Trophoblast cell (in vitro differentiated cells and primary cell): ENCODE data around the gene SMPX.
A peak's percentile ranks its signal among the peaks of the same experiment; 100 is the strongest.

Source experiments
- DNase-seq, 2 donors: peaks; one replicate each; pipeline ENCODE4 v3.0.0-alpha.2; 2016
- H2AFZ ChIP-seq: 2 replicates; pipeline ENCODE4 v1.6.1; 2013; ENCODE audit warnings: low read length, moderate library complexity, mild to moderate bottlenecking; ENCODE audit not compliant: insufficient read depth, poor library complexity
- H2AK5ac ChIP-seq: 2 replicates; pipeline ENCODE4 v1.6.1; 2013; ENCODE audit warnings: mild to moderate bottlenecking, low read length
- H2BK120ac ChIP-seq: 2 replicates; pipeline ENCODE4 v1.6.1; 2013; ENCODE audit warnings: low read length, mild to moderate bottlenecking, moderate library complexity; ENCODE audit not compliant: insufficient read depth, poor library complexity
- H2BK12ac ChIP-seq: 2 replicates; pipeline ENCODE4 v1.6.1; 2013; ENCODE audit warnings: mild to moderate bottlenecking, low read length, moderate library complexity
- H2BK5ac ChIP-seq: 2 replicates; pipeline ENCODE4 v1.6.1; 2013; ENCODE audit warnings: low read length, low read depth, moderate library complexity, mild to moderate bottlenecking; ENCODE audit not compliant: poor library complexity
- H3K14ac ChIP-seq: 2 replicates; pipeline ENCODE4 v1.6.1; 2013; ENCODE audit warnings: mild to moderate bottlenecking, low read length
- H3K18ac ChIP-seq: 2 replicates; pipeline ENCODE4 v1.6.1; 2013; ENCODE audit warnings: mild to moderate bottlenecking, low read length
- H3K23ac ChIP-seq: 2 replicates; pipeline ENCODE4 v1.6.1; 2013; ENCODE audit warnings: low read length
- H3K27ac ChIP-seq: 2 replicates; pipeline ENCODE4 v1.5.1; 2013; ENCODE audit warnings: low read depth, mild to moderate bottlenecking, inconsistent platforms, low read length, moderate library complexity
- H3K27me3 ChIP-seq: 2 replicates; pipeline ENCODE4 v1.6.1; 2013; ENCODE audit warnings: inconsistent platforms, mild to moderate bottlenecking, low read length, moderate library complexity; ENCODE audit not compliant: insufficient read depth
- H3K36me3 ChIP-seq, 2 experiments: 1 replicate in 1 of 2; 2 replicates in 1 of 2; pipeline ENCODE4 v1.6.1; 2013; ENCODE audit warnings: low read length in 2 of 2, mild to moderate bottlenecking in 2 of 2, moderate library complexity in 1 of 2; ENCODE audit not compliant: insufficient read depth in 2 of 2, control insufficient read depth in 1 of 2
- H3K4ac ChIP-seq: 2 replicates; pipeline ENCODE4 v1.6.1; 2013; ENCODE audit warnings: low read depth, mild to moderate bottlenecking, low read length, moderate library complexity
- H3K4me1 ChIP-seq, 2 experiments: 1 replicate in 1 of 2; 2 replicates in 1 of 2; pipeline ENCODE4 v1.6.1; 2013; ENCODE audit warnings: low read length in 2 of 2, mild to moderate bottlenecking in 2 of 2, moderate library complexity in 1 of 2; ENCODE audit not compliant: insufficient read depth in 2 of 2, control insufficient read depth in 1 of 2
- H3K4me2 ChIP-seq: 2 replicates; pipeline ENCODE4 v1.6.1; 2013; ENCODE audit warnings: inconsistent platforms, mild to moderate bottlenecking, low read length, moderate library complexity
- H3K4me3 ChIP-seq: 2 replicates; pipeline ENCODE4 v1.5.1; 2013; ENCODE audit warnings: mild to moderate bottlenecking, low read depth, low read length, inconsistent platforms
- H3K79me1 ChIP-seq: one replicate; pipeline ENCODE4 v1.6.1; 2013; ENCODE audit warnings: low read length
- H3K79me2 ChIP-seq: 2 replicates; pipeline ENCODE4 v1.6.1; 2013; ENCODE audit warnings: low read length, mild to moderate bottlenecking; ENCODE audit not compliant: control insufficient read depth, insufficient read depth, poor library complexity
- H3K9ac ChIP-seq: 2 replicates; pipeline ENCODE4 v1.6.1; 2013; ENCODE audit warnings: mild to moderate bottlenecking, low read length
- H3K9me3 ChIP-seq: 2 replicates; pipeline ENCODE4 v1.6.1; 2013; ENCODE audit warnings: low read depth, mild to moderate bottlenecking, control low read depth, inconsistent platforms, low read length; ENCODE audit not compliant: insufficient read depth
- H4K12ac ChIP-seq: 2 replicates; pipeline ENCODE4 v1.6.1; 2013; ENCODE audit warnings: low read depth, mild to moderate bottlenecking, low read length, moderate library complexity
- H4K8ac ChIP-seq: 2 replicates; pipeline ENCODE4 v1.6.1; 2013; ENCODE audit warnings: low read depth, mild to moderate bottlenecking, low read length, moderate library complexity
- H4K91ac ChIP-seq: one replicate; pipeline ENCODE4 v1.6.1; 2013; ENCODE audit warnings: low read depth, mild to moderate bottlenecking, low read length, moderate library complexity
- WGBS: extraction: QIAGEN DNeasy Blood & Tissue Kit; methylation state at CpG from one replicate; pipeline ENCODE4 v1.1.7; 2013; ENCODE audit warnings: missing lambda C conversion rate; ENCODE audit not compliant: insufficient read length, insufficient coverage; ENCODE audit errors: extremely low coverage; 5-methylcytosine and 5-hydroxymethylcytosine counted together

The SMPX gene

DNA sequence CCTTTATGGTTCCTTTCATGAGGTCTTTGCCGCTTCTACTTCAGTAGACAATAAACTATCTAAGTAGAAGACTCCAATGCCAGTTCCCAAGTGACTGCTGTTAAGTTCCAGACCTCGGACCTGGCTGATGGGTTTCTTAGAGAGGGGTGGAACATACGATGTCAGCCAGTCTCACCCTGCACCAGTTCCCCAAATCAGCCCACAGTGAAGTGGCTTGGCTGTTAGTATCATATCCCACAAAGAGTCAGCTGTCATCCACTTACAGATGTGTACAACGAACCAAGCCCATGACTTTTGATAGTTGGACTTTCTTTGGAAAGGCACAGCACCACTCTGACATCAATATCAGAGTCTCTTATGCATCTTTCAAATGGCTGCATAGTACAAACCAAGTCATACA lies 91.7 kb downstream of the SMPX start:
- Histone ChIP-seq H2BK12ac (no peak overlapping the region), H3K36me3 (no peaks in the 10 kb centered on the region), H4K8ac (no peak overlapping the region), H3K4me3 (no peak overlapping the region), H4K91ac (no peak overlapping the region), H2AFZ (no peak overlapping the region), H3K14ac (no peak overlapping the region), H3K18ac (no peak overlapping the region), H3K27me3 (no peaks in the 10 kb centered on the region), H3K23ac (no peak overlapping the region), H4K12ac (no peak overlapping the region), H3K79me1 (no peaks in the 10 kb centered on the region), H3K27ac (no peak overlapping the region), H3K79me2 (no peaks in the 10 kb centered on the region), H3K4me1 (no peaks in the 10 kb centered on the region), H3K9me3 (no peaks in the 10 kb centered on the region), H2BK120ac (no peak overlapping the region), H3K4me2 (no peak overlapping the region), H3K9ac (no peak overlapping the region), H2BK5ac (no peak overlapping the region), H3K4ac (no peak overlapping the region), H2AK5ac (no peak overlapping the region)
- no CpG with 5 or more reads among the region's 4 CpGs for WGBS
- DNase-seq: no peak

GRCh38 chrX:21662761-21663160 lies 95.2 kb downstream of the SMPX start:
- Histone ChIP-seq H4K8ac (no peak overlapping the region), H2AK5ac (no peak overlapping the region), H3K18ac (no peak overlapping the region), H2BK5ac (no peak overlapping the region), H3K14ac (no peak overlapping the region), H3K79me1 (no peaks in the 10 kb centered on the region), H3K4ac (no peak overlapping the region), H3K9me3 (no peaks in the 10 kb centered on the region), H4K12ac (no peak overlapping the region), H2BK12ac (no peak overlapping the region), H2BK120ac (no peak overlapping the region), H3K4me2 (no peak overlapping the region), H2AFZ (no peak overlapping the region), H3K36me3 (no peaks in the 10 kb centered on the region), H3K27me3 (no peaks in the 10 kb centered on the region), H3K23ac (no peak overlapping the region), H3K79me2 (no peaks in the 10 kb centered on the region), H4K91ac (no peak overlapping the region), H3K27ac (no peak overlapping the region), H3K9ac (no peak overlapping the region), H3K4me3 (no peak overlapping the region), H3K4me1 (no peaks in the 10 kb centered on the region)
- WGBS: no CpG with 5 or more reads among the region's 4 CpGs
- DNase-seq: no peak

DNA sequence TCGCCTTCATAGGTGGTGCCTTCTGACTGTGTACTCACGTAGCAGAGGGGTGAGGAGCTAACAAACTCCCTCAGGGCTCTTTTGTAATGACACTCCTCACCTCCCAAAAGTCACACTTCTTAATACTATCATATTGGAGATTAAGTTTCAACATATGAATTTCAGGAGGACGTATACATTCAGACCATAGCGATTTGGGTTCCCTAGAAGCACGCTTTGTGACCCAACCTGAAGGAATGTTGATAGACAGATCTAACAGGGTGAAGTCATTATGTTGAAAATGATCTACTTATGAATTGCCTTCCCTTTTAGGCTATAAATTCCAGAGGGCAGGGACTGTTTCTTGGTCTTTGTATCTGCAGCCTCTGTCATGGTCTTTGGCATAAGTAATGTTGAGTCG lies 96.6 kb downstream of the SMPX start:
- Histone ChIP-seq H3K27me3 (no peaks in the 10 kb centered on the region), H3K27ac (no peak overlapping the region), H4K8ac (no peak overlapping the region), H4K12ac (no peak overlapping the region), H3K4me1 (no peaks in the 10 kb centered on the region), H3K4me3 (no peak overlapping the region), H3K9me3 (peaks cover 2% of the 10 kb centered on the region), H3K79me1 (no peaks in the 10 kb centered on the region), H3K23ac (no peak overlapping the region), H3K4me2 (no peak overlapping the region), H3K9ac (no peak overlapping the region), H2BK5ac (no peak overlapping the region), H2BK120ac (no peak overlapping the region), H2BK12ac (no peak overlapping the region), H4K91ac (no peak overlapping the region), H3K4ac (no peak overlapping the region), H3K36me3 (no peaks in the 10 kb centered on the region), H3K79me2 (no peaks in the 10 kb centered on the region), H3K18ac (no peak overlapping the region), H2AFZ (no peak overlapping the region), H3K14ac (no peak overlapping the region), H2AK5ac (no peak overlapping the region)
- DNase-seq: peak; percentile 43 to 69
- WGBS: no CpG with 5 or more reads among the region's 6 CpGs

DNA sequence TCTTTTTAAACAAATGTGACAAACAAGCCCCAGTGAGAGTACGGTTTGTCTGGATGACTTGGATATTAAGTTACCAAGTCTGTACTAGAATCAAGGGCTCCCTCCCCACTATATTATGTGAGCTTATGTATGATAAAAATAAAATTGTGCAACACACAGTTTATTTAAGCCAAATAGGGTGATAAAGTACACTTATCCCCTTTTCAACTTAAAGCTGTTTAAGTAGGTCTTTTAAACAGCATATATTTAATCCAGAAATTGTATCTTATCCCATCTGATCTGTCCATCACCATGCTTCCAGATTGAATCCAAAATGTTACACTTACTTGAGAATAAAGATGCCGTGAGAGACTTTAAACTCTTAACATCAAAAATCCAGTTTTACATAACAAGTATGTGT lies 97.8 kb downstream of the SMPX start:
- Histone ChIP-seq H2AK5ac (no peak overlapping the region), H2BK120ac (no peak overlapping the region), H3K36me3 (peaks cover 0 to 2% of the 10 kb centered on the region in 2 experiments), H2BK12ac (no peak overlapping the region), H3K9ac (no peak overlapping the region), H3K27ac (no peak overlapping the region), H4K12ac (no peak overlapping the region), H4K91ac (no peak overlapping the region), H4K8ac (no peak overlapping the region), H3K14ac (no peak overlapping the region), H2AFZ (no peak overlapping the region), H2BK5ac (no peak overlapping the region), H3K4me3 (no peak overlapping the region), H3K4ac (no peak overlapping the region), H3K4me1 (no peaks in the 10 kb centered on the region), H3K79me1 (no peaks in the 10 kb centered on the region), H3K18ac (no peak overlapping the region), H3K4me2 (no peak overlapping the region), H3K23ac (no peak overlapping the region), H3K9me3 (peaks cover 2% of the 10 kb centered on the region), H3K79me2 (no peaks in the 10 kb centered on the region), H3K27me3 (no peaks in the 10 kb centered on the region)
- no CpG with 5 or more reads among the region's 2 CpGs for WGBS
- no peak for DNase-seq
